Endothelial cell of umbilical vein (primary cell): ENCODE results near the gene CATSPERD.

ENCODE experiments used
- CTCF ChIP-seq, 2 donors: IDR thresholded peaks; 1 replicate in 1 of 2; 2 replicates in 1 of 2; pipeline ENCODE4 v1.5.1; 2011; ENCODE audit warnings: low read length in 2 of 2, mild to moderate bottlenecking in 2 of 2, moderate library complexity in 2 of 2, control low read depth in 1 of 2, inconsistent platforms in 1 of 2, low read depth in 1 of 2; ENCODE audit not compliant: insufficient read depth in 1 of 2; ENCODE audit errors: extremely low read depth in 1 of 2
- EZH2 ChIP-seq: IDR thresholded peaks from 2 replicates; pipeline ENCODE4 v1.6.1; 2012; ENCODE audit warnings: borderline replicate concordance, low read depth, mild to moderate bottlenecking, moderate library complexity, low read length, inconsistent platforms; ENCODE audit not compliant: severe bottlenecking
- POLR2A ChIP-seq: IDR thresholded peaks from 2 replicates; pipeline ENCODE4 v1.6.1; 2012; ENCODE audit warnings: low read depth, mild to moderate bottlenecking, control low read depth, low read length

GRCh38 chr19:5717215-5717935 lies 3.1 kb upstream of the CATSPERD start:
- no peak for TF ChIP-seq POLR2A
- TF ChIP-seq EZH2, result no peak
- no peak for TF ChIP-seq CTCF (IDR thresholded peaks at IDR 0.05; ENCODE audit: extremely low read depth in 1 of 2, insufficient read depth in 1 of 2, low read depth in 1 of 2, low read length in 2 of 2)
